K562 (cell line): ENCODE results near the gene SPOCD1.

Experiments used
- BHLHE40 ChIP-seq: IDR thresholded peaks from 2 replicates; pipeline ENCODE4 v1.6.1; 2011; ENCODE audit warnings: low read length, improper control_type of control experiment
- CBFA2T2 ChIP-seq: fragments of 450-650 bp; conservative IDR thresholded peaks from 2 replicates; pipeline ENCODE4 v1.6.1; 2017; ENCODE audit warnings: mild to moderate bottlenecking
- CHD1 ChIP-seq: fragments of 200-600 bp; sonication (generic); IDR thresholded peaks from one replicate; pipeline ENCODE4 v1.6.1; 2012; ENCODE audit warnings: mild to moderate bottlenecking, moderate library complexity, low read length, inconsistent platforms
- CTCF ChIP-seq, 3 experiments: IDR thresholded peaks in 2 of 3; conservative IDR thresholded peaks in 1 of 3; 2 replicates each; pipeline ENCODE4 v1.5.1; 2011 to 2012; ENCODE audit warnings: low read length in 3 of 3, mild to moderate bottlenecking in 3 of 3, control low read depth in 2 of 3, improper control_type of control experiment in 1 of 3, inconsistent platforms in 1 of 3, low read depth in 1 of 3, mixed read lengths in 1 of 3, moderate library complexity in 1 of 3; ENCODE audit not compliant: insufficient read depth in 2 of 3
- NR2C2 ChIP-seq, 2 experiments: fragments of 200-800 bp in 1 of 2; sonication (Bioruptor generic) in 1 of 2; sonication (generic) in 1 of 2; formaldehyde crosslinking in 1 of 2; IDR thresholded peaks; 2 replicates each; pipeline versions ENCODE4 v1.6.1 to v1.8.0; 2016 to 2022; ENCODE audit warnings: mild to moderate bottlenecking in 1 of 2, missing compliant biosample characterization in 1 of 2, missing genetic modification characterization in 1 of 2, missing genetic modification reagents in 1 of 2
- POLR2AphosphoS5 ChIP-seq: IDR thresholded peaks from 2 replicates; pipeline ENCODE4 v1.6.1; 2011; ENCODE audit warnings: mild to moderate bottlenecking, low read depth, low read length, moderate library complexity; ENCODE audit not compliant: control insufficient read depth, insufficient read depth
- PRPF4 ChIP-seq: fragments of 200-400 bp; formaldehyde crosslinking; IDR thresholded peaks from one replicate; pipeline ENCODE4 v1.6.1; 2017; ENCODE audit warnings: low read length, low read depth, mild to moderate bottlenecking; ENCODE audit not compliant: insufficient read depth, poor library complexity, severe bottlenecking
- TAF1 ChIP-seq: IDR thresholded peaks from 2 replicates; pipeline ENCODE4 v1.6.1; 2011; ENCODE audit warnings: mild to moderate bottlenecking, low read length, moderate library complexity; ENCODE audit not compliant: insufficient read depth, control insufficient read depth, severe bottlenecking; ENCODE audit errors: extremely low read depth
- ZNF224 ChIP-seq: sonication (generic); formaldehyde crosslinking; IDR thresholded peaks from 2 replicates; pipeline ENCODE4 v1.8.0; 2022; ENCODE audit warnings: mild to moderate bottlenecking, missing genetic modification reagents
- TF ChIP-seq, protein P1 (sequence below): sonication (generic); formaldehyde crosslinking; IDR thresholded peaks from 2 replicates; pipeline ENCODE4 v1.9.0; 2022; ENCODE audit warnings: mild to moderate bottlenecking, missing genetic modification reagents
- TF ChIP-seq, protein P2 (sequence below): fragments of 250-450 bp; sonication (Bioruptor Pico); IDR thresholded peaks from 2 replicates; pipeline ENCODE4 v1.8.0; 2021; ENCODE audit warnings: borderline replicate concordance, mild to moderate bottlenecking, moderate library complexity; ENCODE audit not compliant: poor library complexity, severe bottlenecking
- TF ChIP-seq, protein P3 (sequence below): fragments of 450-650 bp; conservative IDR thresholded peaks from 2 replicates; pipeline ENCODE4 v1.6.1; 2016; ENCODE audit warnings: missing genetic modification characterization, low read depth, mild to moderate bottlenecking, missing compliant biosample characterization, moderate library complexity

DNA sequence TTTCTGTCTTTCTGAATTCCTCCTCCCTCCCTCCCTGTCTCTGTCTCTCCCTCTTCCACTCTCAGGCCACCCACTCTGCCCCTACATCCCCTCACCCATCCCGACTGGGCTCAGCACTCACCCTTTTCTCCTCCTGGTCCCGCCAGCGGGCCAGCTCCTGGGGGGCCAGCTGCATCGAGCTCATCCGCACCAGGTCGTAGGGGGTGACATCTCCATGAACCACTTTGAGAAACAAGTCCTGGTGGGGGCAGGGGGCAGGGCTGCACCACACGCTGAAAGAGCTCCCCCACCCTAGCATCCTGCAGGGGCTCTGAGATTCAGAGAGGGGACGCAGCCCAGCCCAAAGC, 17.8 kb downstream of the SPOCD1 start:
- TF ChIP-seq BHLHE40: no peak
- TF ChIP-seq, protein P1, sequence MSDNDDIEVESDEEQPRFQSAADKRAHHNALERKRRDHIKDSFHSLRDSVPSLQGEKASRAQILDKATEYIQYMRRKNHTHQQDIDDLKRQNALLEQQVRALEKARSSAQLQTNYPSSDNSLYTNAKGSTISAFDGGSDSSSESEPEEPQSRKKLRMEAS: no peak
- TF ChIP-seq POLR2AphosphoS5: no peak
- TF ChIP-seq NR2C2 (CRISPR knock-in tag; IDR thresholded peaks at IDR 0.05): no peak
- TF ChIP-seq NR2C2 (tag; IDR thresholded peaks at IDR 0.05): no peak
- no peak for TF ChIP-seq ZNF224 (CRISPR knock-in tag)
- no peak for TF ChIP-seq CTCF (IDR thresholded peaks at IDR 0.05 in 2 of 3, conservative IDR thresholded peaks at IDR 0.05 in 1 of 3; ENCODE audit: insufficient read depth in 2 of 3, low read depth in 1 of 3, low read length in 3 of 3)
- no peak for TF ChIP-seq CBFA2T2
- TF ChIP-seq, protein P2, sequence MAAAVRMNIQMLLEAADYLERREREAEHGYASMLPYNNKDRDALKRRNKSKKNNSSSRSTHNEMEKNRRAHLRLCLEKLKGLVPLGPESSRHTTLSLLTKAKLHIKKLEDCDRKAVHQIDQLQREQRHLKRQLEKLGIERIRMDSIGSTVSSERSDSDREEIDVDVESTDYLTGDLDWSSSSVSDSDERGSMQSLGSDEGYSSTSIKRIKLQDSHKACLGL: no peak
- TF ChIP-seq CHD1: no peak
- TF ChIP-seq, protein P3, sequence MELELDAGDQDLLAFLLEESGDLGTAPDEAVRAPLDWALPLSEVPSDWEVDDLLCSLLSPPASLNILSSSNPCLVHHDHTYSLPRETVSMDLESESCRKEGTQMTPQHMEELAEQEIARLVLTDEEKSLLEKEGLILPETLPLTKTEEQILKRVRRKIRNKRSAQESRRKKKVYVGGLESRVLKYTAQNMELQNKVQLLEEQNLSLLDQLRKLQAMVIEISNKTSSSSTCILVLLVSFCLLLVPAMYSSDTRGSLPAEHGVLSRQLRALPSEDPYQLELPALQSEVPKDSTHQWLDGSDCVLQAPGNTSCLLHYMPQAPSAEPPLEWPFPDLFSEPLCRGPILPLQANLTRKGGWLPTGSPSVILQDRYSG (tag): no peak
- TF ChIP-seq TAF1: no peak
- TF ChIP-seq PRPF4: no peak
